Measurements from ENCODE around the gene DGKG. TPM values are rescaled to one million over a fixed set of nuclear protein-coding genes. Genes with fewer than 3 reads are reported as not detected.

DGKG gene
- polyA plus RNA-seq, 6 donors from 2014 or later, result 0.30 to 0.68 (median 0.54) TPM; not detected in 2

DNA sequence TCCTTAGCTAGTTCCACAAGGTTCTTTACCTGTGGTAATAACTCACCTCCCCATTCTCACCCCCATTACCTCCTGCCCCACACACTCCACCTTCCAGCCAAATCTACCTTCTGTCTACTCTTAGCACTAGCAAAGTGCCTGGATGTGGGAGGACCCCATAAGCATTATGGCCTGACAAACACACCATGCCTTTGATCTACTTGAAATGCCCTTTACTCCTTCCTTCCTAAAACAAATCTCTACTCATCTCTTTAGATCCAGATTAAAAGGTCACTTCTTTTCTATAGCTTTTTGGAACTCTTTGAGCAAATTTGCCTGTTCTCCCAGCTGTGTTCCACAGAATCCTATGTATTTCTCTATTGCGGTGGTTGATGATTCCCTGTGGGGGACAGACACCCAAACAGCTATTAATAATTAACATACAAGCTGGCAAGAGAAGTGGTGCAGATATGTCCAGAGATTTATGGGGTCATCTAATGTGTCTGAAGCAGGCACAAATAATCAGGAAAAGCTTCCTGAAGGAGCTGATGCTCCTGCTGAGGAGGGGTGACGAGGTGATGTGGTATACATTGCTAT is 34.0 kb downstream of the DGKG start:
- peaks cover 0 to 2% (median 0%) of the 10 kb centered on the region in 7 donors for H3K9me3 Mint-ChIP-seq
- no peak overlapping the region for H3K4me3 Mint-ChIP-seq
- DNase-seq, result no peak
- peaks cover 0 to 9% (median 0%) of the 10 kb centered on the region in 3 donors for H3K4me1 Mint-ChIP-seq
- H3K36me3 Mint-ChIP-seq, result peaks cover 0 to 1% of the 10 kb centered on the region in 2 donors
- no peak for ATAC-seq (ENCODE audit: low read depth in 2 of 2)
- H3K27me3 Mint-ChIP-seq, result peaks cover 2 to 15% (median 3%) of the 10 kb centered on the region in 3 donors
- H3K27ac Mint-ChIP-seq, result no peak overlapping the region

DNA sequence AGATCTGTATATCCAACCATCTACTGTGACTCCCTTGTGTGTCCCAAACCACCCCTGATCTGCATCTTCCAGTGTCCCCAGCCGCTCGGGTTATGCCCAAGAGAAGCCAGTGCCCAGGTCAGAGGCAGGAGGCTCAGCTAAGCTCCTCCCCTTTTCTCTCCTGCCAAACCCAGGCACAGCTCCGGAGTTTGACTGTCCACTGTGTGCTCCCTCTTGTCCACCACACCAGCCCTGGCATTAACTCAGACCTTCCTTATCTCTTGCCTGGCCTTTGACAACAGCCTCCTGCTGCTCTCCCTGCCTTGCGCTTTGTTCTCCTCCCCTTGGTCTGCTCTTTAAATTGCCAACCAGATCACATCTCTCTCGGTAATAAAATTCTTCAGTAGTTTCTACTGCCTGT is 39.3 kb downstream of the DGKG start:
- Mint-ChIP-seq H3K4me1 (peaks cover 0 to 7% (median 0%) of the 10 kb centered on the region in 3 donors), H3K36me3 (peaks cover 0 to 5% of the 10 kb centered on the region in 2 donors), H3K27ac (peak overlapping the region in 1 of 6 donors; percentile 31), H3K9me3 (peaks cover 0 to 2% (median 0%) of the 10 kb centered on the region in 7 donors), H3K4me3 (no peak overlapping the region), H3K27me3 (peaks cover 9 to 14% (median 13%) of the 10 kb centered on the region in 3 donors)
- ATAC-seq (ENCODE audit: low read depth in 2 of 2), result no peak
- DNase-seq, result no peak

DNA sequence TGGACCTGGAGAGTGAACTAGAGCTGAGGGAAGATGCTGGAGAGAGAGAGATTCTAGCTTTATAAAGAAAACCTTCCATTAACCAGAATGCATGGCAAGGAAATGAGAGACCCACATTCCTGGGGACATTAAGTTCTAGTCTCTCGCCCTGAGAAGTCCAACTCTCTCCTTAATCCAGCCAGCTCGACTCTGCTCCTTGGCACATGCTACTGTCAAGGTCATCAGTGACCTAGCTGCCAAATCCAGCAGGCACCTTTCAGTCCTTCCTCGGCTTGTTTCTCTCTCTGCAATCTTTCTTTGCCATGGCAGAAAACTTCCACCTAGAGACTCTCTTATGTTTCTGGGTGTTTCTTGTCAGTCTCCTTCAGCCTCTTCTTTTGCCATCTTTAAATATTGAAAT is 40.3 kb downstream of the DGKG start:
- ATAC-seq (ENCODE audit: low read depth in 2 of 2) (no peak), DNase-seq (no peak)
- H3K27ac Mint-ChIP-seq, result no peak overlapping the region
- H3K4me3 Mint-ChIP-seq, result no peak overlapping the region
- peaks cover 0 to 2% (median 0%) of the 10 kb centered on the region in 7 donors for H3K9me3 Mint-ChIP-seq
- peaks cover 9 to 14% (median 11%) of the 10 kb centered on the region in 3 donors for H3K27me3 Mint-ChIP-seq
- peaks cover 0 to 5% of the 10 kb centered on the region in 2 donors for H3K36me3 Mint-ChIP-seq
- peaks cover 0 to 3% (median 0%) of the 10 kb centered on the region in 3 donors for H3K4me1 Mint-ChIP-seq

DNA sequence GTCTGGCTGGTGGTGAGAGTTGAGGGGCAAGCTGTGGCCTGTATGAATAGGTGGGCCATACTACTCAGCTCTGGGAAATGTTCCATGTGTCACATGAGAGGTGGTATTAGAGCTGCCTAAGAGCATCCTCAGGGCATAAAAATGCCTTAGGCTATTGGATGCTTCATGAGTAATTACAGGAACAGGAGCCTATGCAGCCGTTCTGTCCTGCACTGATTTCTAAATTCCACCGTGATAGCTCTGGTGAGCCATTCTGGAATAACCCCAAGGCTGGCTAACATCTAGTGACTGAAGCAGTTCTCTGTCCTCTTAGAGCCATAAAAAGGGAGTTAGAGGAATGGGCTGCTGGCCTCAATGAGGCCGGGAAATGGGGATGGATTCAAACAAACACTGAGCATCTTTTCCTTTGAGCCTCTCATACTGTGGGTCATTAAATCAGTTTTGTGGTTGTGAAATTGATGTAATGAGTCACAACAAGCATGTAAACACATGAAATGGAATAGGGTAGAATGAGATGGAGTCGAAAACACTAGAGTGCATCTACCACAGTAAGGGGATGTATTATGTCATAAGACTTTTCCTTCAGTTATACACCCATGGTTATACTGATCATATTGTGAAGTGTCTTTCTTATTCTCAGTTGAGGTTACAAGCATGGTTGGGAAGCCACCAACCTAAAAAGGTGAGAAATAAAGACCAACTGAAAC is 41.0 kb downstream of the DGKG start:
- peaks cover 0 to 2% (median 0%) of the 10 kb centered on the region in 7 donors for H3K9me3 Mint-ChIP-seq
- H3K27me3 Mint-ChIP-seq, result peaks cover 8 to 14% (median 9%) of the 10 kb centered on the region in 3 donors
- H3K36me3 Mint-ChIP-seq, result peaks cover 0 to 5% of the 10 kb centered on the region in 2 donors
- H3K4me3 Mint-ChIP-seq, result no peak overlapping the region
- DNase-seq, result no peak
- no peak for ATAC-seq (ENCODE audit: low read depth in 2 of 2)
- H3K27ac Mint-ChIP-seq, result peak overlapping the region in 1 of 6 donors; percentile 14
- peaks cover 0 to 3% (median 0%) of the 10 kb centered on the region in 3 donors for H3K4me1 Mint-ChIP-seq

DNA sequence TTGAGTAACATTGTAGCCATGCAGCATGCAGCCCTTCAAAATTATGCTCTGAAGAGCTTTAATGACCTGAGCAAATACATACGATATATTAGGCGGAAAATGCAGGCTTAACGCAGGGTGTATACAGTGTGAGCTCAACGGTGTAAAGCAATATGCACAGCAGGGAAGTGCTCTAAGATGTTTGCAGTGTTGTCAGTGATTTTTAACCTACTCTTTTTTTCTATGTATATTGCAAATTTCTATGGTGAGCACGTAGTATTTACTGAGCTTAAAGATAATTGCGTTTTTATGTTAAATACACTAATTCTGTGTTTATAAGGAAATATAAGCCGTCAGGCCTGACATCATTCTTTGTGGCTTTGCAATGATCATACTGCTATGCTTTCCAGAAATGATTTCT is 42.1 kb downstream of the DGKG start:
- H3K4me3 Mint-ChIP-seq, result no peak overlapping the region
- peaks cover 0 to 3% (median 0%) of the 10 kb centered on the region in 3 donors for H3K4me1 Mint-ChIP-seq
- H3K36me3 Mint-ChIP-seq, result peaks cover 0 to 5% of the 10 kb centered on the region in 2 donors
- H3K9me3 Mint-ChIP-seq, result peaks cover 0 to 2% (median 0%) of the 10 kb centered on the region in 7 donors
- peaks cover 8 to 14% (median 9%) of the 10 kb centered on the region in 3 donors for H3K27me3 Mint-ChIP-seq
- no peak overlapping the region for H3K27ac Mint-ChIP-seq
- DNase-seq, result no peak
- ATAC-seq (ENCODE audit: low read depth in 2 of 2), result no peak

DNA sequence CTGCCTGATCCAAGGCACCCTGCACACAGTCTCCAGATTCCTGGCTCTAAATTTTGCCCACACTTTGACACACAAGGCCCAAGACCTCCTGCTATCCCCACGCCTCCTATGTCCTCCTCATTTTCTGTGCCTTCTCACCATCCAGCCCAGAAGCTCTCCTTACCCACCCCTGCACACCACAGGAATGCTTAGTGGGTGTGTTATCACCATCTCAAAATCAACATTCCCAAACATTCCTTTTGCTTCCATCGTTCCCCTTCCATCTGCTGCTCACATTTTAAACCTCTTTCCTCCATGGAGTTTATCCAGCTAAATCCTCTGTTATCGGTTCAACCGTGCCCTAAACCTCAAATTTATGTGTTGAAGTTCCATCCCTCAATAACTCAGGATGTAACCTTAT is 43.9 kb downstream of the DGKG start:
- H3K4me3 Mint-ChIP-seq, result no peak overlapping the region
- peaks cover 6 to 14% (median 7%) of the 10 kb centered on the region in 3 donors for H3K27me3 Mint-ChIP-seq
- no peak for DNase-seq
- H3K27ac Mint-ChIP-seq, result peak overlapping the region in 1 of 6 donors; percentile 40
- no peak for ATAC-seq (ENCODE audit: low read depth in 2 of 2)
- H3K4me1 Mint-ChIP-seq, result peaks cover 0 to 3% (median 0%) of the 10 kb centered on the region in 3 donors
- peaks cover 0 to 5% of the 10 kb centered on the region in 2 donors for H3K36me3 Mint-ChIP-seq
- H3K9me3 Mint-ChIP-seq, result peaks cover 0 to 2% (median 0%) of the 10 kb centered on the region in 7 donors

GRCh38 chr3:186317478-186317877 is 44.6 kb downstream of the DGKG start:
- no peak overlapping the region for H3K4me3 Mint-ChIP-seq
- peaks cover under 1 to 7% (median 3%) of the 10 kb centered on the region in 3 donors for H3K27me3 Mint-ChIP-seq
- ATAC-seq (ENCODE audit: low read depth in 2 of 2), result no peak
- DNase-seq, result no peak
- H3K4me1 Mint-ChIP-seq, result no peaks in the 10 kb centered on the region
- H3K36me3 Mint-ChIP-seq, result no peaks in the 10 kb centered on the region
- H3K9me3 Mint-ChIP-seq, result peaks cover 0 to 2% (median 0%) of the 10 kb centered on the region in 7 donors
- H3K27ac Mint-ChIP-seq, result no peak overlapping the region

GRCh38 chr3:186316666-186317260 is 45.3 kb downstream of the DGKG start:
- H3K27ac Mint-ChIP-seq, result no peak overlapping the region
- no peaks in the 10 kb centered on the region for H3K4me1 Mint-ChIP-seq
- H3K27me3 Mint-ChIP-seq, result no peaks in the 10 kb centered on the region
- no peak for DNase-seq
- H3K4me3 Mint-ChIP-seq, result no peak overlapping the region
- peaks cover 0 to 2% (median 0%) of the 10 kb centered on the region in 7 donors for H3K9me3 Mint-ChIP-seq
- ATAC-seq (ENCODE audit: low read depth in 2 of 2), result no peak
- no peaks in the 10 kb centered on the region for H3K36me3 Mint-ChIP-seq

GRCh38 chr3:186315581-186316354 is 46.3 kb downstream of the DGKG start:
- H3K9me3 Mint-ChIP-seq, result peaks cover 0 to 2% (median 0%) of the 10 kb centered on the region in 7 donors
- H3K36me3 Mint-ChIP-seq, result no peaks in the 10 kb centered on the region
- DNase-seq, result no peak
- H3K4me1 Mint-ChIP-seq, result no peaks in the 10 kb centered on the region
- no peaks in the 10 kb centered on the region for H3K27me3 Mint-ChIP-seq
- H3K4me3 Mint-ChIP-seq, result no peak overlapping the region
- H3K27ac Mint-ChIP-seq, result no peak overlapping the region
- ATAC-seq (ENCODE audit: low read depth in 2 of 2), result no peak

- no peak overlapping the region for H3K27ac Mint-ChIP-seq
- H3K36me3 Mint-ChIP-seq, result no peaks in the 10 kb centered on the region
- no peak overlapping the region for H3K4me3 Mint-ChIP-seq
- H3K4me1 Mint-ChIP-seq, result no peaks in the 10 kb centered on the region
- ATAC-seq (ENCODE audit: low read depth in 2 of 2) (no peak), DNase-seq (no peak)
- peaks cover 0 to 2% (median 0%) of the 10 kb centered on the region in 7 donors for H3K9me3 Mint-ChIP-seq
- no peaks in the 10 kb centered on the region for H3K27me3 Mint-ChIP-seq
Observed at GRCh38 chr3:186314896-186315295, 47.1 kb downstream of the DGKG start.

- Mint-ChIP-seq H3K36me3 (no peaks in the 10 kb centered on the region), H3K27me3 (peaks cover 0 to 7% (median 6%) of the 10 kb centered on the region in 3 donors), H3K4me1 (no peaks in the 10 kb centered on the region), H3K27ac (no peak overlapping the region), H3K4me3 (no peak overlapping the region), H3K9me3 (no peaks in the 10 kb centered on the region)
- DNase-seq (no peak), ATAC-seq (ENCODE audit: low read depth in 2 of 2) (no peak)
Observed at GRCh38 chr3:186311441-186311840, 50.6 kb downstream of the DGKG start.

DNA sequence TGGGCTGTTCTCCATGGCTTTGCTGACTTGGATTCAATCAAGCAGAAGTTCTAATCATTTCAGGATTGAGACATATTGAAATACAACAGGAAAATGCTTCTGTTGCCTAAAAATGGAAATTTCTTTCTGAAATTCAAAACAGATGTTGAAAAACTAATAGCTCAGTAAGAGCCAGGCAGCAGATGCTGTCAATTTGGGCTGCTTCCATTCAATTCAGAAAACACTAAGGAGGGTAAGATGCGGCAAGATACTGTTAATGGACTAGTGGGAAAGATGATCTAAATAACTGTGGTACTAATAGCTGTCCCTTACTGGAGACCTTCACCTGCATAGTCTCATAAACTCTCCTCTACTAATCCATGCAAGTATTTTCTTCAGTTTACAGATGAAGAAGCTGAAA is 53.5 kb downstream of the DGKG start:
- H3K36me3 Mint-ChIP-seq, result no peaks in the 10 kb centered on the region
- ATAC-seq (ENCODE audit: low read depth in 2 of 2) (no peak), DNase-seq (no peak)
- H3K27me3 Mint-ChIP-seq, result peaks cover 0 to 7% (median 6%) of the 10 kb centered on the region in 3 donors
- no peaks in the 10 kb centered on the region for H3K9me3 Mint-ChIP-seq
- no peak overlapping the region for H3K4me3 Mint-ChIP-seq
- no peaks in the 10 kb centered on the region for H3K4me1 Mint-ChIP-seq
- no peak overlapping the region for H3K27ac Mint-ChIP-seq

GRCh38 chr3:186307594-186308221 is 54.3 kb downstream of the DGKG start:
- H3K27me3 Mint-ChIP-seq, result peaks cover 0 to 7% (median 6%) of the 10 kb centered on the region in 3 donors
- ATAC-seq (ENCODE audit: low read depth in 2 of 2), result no peak
- H3K9me3 Mint-ChIP-seq, result no peaks in the 10 kb centered on the region
- H3K4me1 Mint-ChIP-seq, result no peaks in the 10 kb centered on the region
- no peak overlapping the region for H3K27ac Mint-ChIP-seq
- no peaks in the 10 kb centered on the region for H3K36me3 Mint-ChIP-seq
- no peak overlapping the region for H3K4me3 Mint-ChIP-seq
- no peak for DNase-seq

All from naive B cell (primary cell).